Thyroid gland (tissue), 4 donors: ENCODE data around the gene MEAF6. TPM values are rescaled to one million over a fixed set of nuclear protein-coding genes. Genes with fewer than 3 reads are reported as not detected.

ENCODE experiments used
- DNase-seq, 2 donors: peaks; one replicate each; pipeline ENCODE4 v3.0.0-alpha.2; 2019
- H3K27ac ChIP-seq, 3 donors: fragments of 200-600 bp; sonication (generic); 1 replicate in 2 of 3; 2 replicates in 1 of 3; pipeline ENCODE4 v1.5.1; 2016 to 2019; ENCODE audit warnings: mild to moderate bottlenecking in 1 of 3, moderate library complexity in 1 of 3
- H3K27me3 ChIP-seq: fragments of 200-600 bp; sonication (generic); one replicate; pipeline ENCODE4 v1.5.1; 2019
- H3K36me3 ChIP-seq, 2 donors: fragments of 200-600 bp; sonication (generic); one replicate each; pipeline ENCODE4 v1.5.1; 2016 to 2019
- H3K4me1 ChIP-seq, 2 donors: fragments of 200-600 bp; sonication (generic); one replicate each; pipeline ENCODE4 v1.5.1; 2017 to 2019
- H3K4me3 ChIP-seq, 3 donors: fragments of 200-600 bp; sonication (generic); replicated peaks in 1 of 3; 1 replicate in 2 of 3; 2 replicates in 1 of 3; pipeline ENCODE4 v1.5.1; 2016; ENCODE audit warnings: mild to moderate bottlenecking in 1 of 3
- H3K9me3 ChIP-seq: fragments of 200-600 bp; sonication (generic); one replicate; pipeline ENCODE4 v1.5.1; 2017
- POLR2A ChIP-seq, 2 donors: fragments of 450-650 bp; IDR thresholded peaks; one replicate each; pipeline ENCODE4 v1.6.1; 2017; ENCODE audit warnings: antibody characterized with exemption in 2 of 2, mild to moderate bottlenecking in 2 of 2, moderate library complexity in 1 of 2
- WGBS, 2 donors: methylation state at CpG; one replicate each; pipeline ENCODE4 v1.1.5; 2017; 5-methylcytosine and 5-hydroxymethylcytosine counted together
- intact Hi-C: fragments of 100-400 bp; cut with DNase I; formaldehyde crosslinking; loops from one replicate; pipeline ENCODE4 v1.15.1; 2023
- microRNA-seq: library from miRNA; unstranded; fragments of <30 nt; microRNA quantifications from one replicate; pipeline ENCODE4, GENCODE V29; 2016
- small RNA-seq: library from RNA; depleted of rRNA; stranded (forward); fragments of <200 nt; gene quantifications from one replicate; pipeline ENCODE3, GENCODE V24; 2016
- total RNA-seq, 4 donors: library from RNA; depleted of rRNA; stranded (reverse); fragments of >200 nt; gene quantifications; one replicate each; pipeline ENCODE4 v1.2.3, GENCODE V29; 2016
- TF ChIP-seq, protein P1 (sequence below), 6 experiments: fragments of 200-600 bp in 3 of 6; fragments of 450-650 bp in 3 of 6; sonication (generic) in 3 of 6; IDR thresholded peaks; one replicate each; pipeline ENCODE4 v1.5.1; 2016 to 2019; ENCODE audit warnings: antibody characterized with exemption in 6 of 6, mild to moderate bottlenecking in 2 of 6, inconsistent platforms in 1 of 6, moderate library complexity in 1 of 6

Gene MEAF6
- total RNA-seq, 4 donors from 2014 or later: 78.9 to 109 (median 92.7) TPM

DNA sequence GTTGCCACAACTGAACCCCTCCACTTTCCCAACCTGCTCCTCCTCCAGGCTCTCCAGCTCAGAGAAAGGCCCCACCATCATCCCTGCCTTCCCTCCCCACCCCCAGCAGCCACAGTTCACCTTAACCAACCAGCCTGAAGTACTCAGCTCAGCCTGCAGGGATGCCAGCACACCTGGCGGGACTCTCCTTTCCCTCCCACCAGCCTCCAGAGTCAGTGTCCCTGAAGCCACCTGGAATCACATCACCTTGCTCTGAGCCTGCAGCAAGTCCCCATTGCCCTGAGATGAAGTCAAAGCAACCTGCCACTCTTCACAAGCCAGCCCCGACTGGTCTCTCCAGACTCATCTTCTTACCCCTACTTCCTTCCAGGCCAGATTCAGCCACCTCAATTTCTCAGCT is 66.4 kb downstream of the MEAF6 start:
- no peaks in the 10 kb centered on the region for H3K27me3 ChIP-seq
- intact Hi-C loops: no loop called here
- no peaks in the 10 kb centered on the region for H3K36me3 ChIP-seq
- no peaks in the 10 kb centered on the region for H3K4me1 ChIP-seq
- no peak overlapping the region for H3K4me3 ChIP-seq
- TF ChIP-seq POLR2A (IDR thresholded peaks at IDR 0.05): no peak
- TF ChIP-seq, protein P1, sequence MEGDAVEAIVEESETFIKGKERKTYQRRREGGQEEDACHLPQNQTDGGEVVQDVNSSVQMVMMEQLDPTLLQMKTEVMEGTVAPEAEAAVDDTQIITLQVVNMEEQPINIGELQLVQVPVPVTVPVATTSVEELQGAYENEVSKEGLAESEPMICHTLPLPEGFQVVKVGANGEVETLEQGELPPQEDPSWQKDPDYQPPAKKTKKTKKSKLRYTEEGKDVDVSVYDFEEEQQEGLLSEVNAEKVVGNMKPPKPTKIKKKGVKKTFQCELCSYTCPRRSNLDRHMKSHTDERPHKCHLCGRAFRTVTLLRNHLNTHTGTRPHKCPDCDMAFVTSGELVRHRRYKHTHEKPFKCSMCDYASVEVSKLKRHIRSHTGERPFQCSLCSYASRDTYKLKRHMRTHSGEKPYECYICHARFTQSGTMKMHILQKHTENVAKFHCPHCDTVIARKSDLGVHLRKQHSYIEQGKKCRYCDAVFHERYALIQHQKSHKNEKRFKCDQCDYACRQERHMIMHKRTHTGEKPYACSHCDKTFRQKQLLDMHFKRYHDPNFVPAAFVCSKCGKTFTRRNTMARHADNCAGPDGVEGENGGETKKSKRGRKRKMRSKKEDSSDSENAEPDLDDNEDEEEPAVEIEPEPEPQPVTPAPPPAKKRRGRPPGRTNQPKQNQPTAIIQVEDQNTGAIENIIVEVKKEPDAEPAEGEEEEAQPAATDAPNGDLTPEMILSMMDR (IDR thresholded peaks at IDR 0.05): no peak
- DNase-seq: no peak
- no peak overlapping the region for H3K27ac ChIP-seq
- no peaks in the 10 kb centered on the region for H3K9me3 ChIP-seq
- 17 to 35% methylated on average over 2 of the region's 2 CpGs for WGBS, 2 donors

DNA sequence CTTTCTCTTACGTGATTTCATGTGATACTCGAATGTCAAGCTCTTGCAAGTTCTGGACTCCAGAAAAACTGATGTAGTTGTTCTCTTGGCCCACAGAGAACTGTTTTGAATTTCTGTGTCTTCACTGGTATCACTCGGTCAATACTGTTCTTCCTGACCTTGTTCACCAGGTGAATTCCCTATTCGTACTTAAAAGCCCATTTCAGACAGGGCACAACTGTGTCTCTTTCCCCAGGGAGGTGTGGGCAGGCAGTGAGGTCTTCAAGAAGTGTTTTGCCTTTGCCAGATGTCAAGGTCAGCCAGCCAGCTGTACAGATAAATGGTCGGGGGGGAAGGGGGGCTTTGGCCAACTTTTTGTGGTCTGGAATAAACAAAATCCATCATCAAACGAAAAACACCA is 67.7 kb downstream of the MEAF6 start:
- Histone ChIP-seq H3K36me3 (no peaks in the 10 kb centered on the region), H3K9me3 (no peaks in the 10 kb centered on the region), H3K27me3 (no peaks in the 10 kb centered on the region), H3K27ac (no peak overlapping the region), H3K4me1 (no peaks in the 10 kb centered on the region), H3K4me3 (no peak overlapping the region)
- DNase-seq: no peak
- intact Hi-C loops: no loop called here
- no peak for TF ChIP-seq POLR2A (IDR thresholded peaks at IDR 0.05)
- TF ChIP-seq, protein P1 (IDR thresholded peaks at IDR 0.05): no peak
- 57 to 60% methylated on average over 6 of the region's 6 CpGs for WGBS, 2 donors

DNA sequence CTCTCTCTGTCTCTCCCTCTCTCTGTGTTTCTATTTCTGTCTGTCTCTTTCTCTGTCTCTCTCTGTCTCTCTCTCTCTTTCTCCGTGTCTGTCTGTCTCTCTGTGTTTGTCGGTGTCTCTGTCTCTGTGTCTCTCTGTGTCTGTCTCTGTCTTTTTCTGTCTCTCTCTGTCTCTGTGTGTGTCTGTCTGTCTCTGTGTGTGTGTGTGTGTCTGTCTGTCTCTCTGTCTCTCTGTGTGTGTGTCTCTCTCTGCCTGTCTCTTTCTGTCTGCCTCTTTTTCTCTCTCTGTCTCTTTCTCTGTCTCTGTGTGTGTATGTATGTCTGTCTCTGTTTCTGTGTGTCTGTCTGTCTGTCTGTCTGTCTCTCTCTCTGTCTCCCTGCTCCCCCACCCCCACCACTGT is 71.9 kb downstream of the MEAF6 start:
- H3K4me1 ChIP-seq: no peaks in the 10 kb centered on the region
- DNase-seq: no peak
- TF ChIP-seq, protein P1 (IDR thresholded peaks at IDR 0.05): no peak
- TF ChIP-seq POLR2A (IDR thresholded peaks at IDR 0.05): no peak
- no peak overlapping the region for H3K4me3 ChIP-seq
- intact Hi-C loops: no loop called here
- no peaks in the 10 kb centered on the region for H3K27me3 ChIP-seq
- H3K36me3 ChIP-seq: no peaks in the 10 kb centered on the region
- no peak overlapping the region for H3K27ac ChIP-seq
- no peaks in the 10 kb centered on the region for H3K9me3 ChIP-seq
- 76 to 79% methylated on average over 2 of the region's 2 CpGs for WGBS, 2 donors

Small RNAs within 50 kb of the gene (microRNA-seq; reads per million reads assigned to microRNA genes)
- not detected for gene MIR5581
- gene MIR6732: not detected

Small RNAs within 50 kb of the gene (small RNA-seq; reads per million reads assigned to genes)
- gene AL034379.1 (not detected), gene MIR5581 (not detected)

Other genes starting within 250 kb of the MEAF6 start
- gene ZC3H12A, start 40.2 kb downstream of the MEAF6 start, total RNA-seq: 1 to 10 TPM; 4.1 to 7.1 (median 5.1) TPM
- gene SNIP1, start 39.5 kb upstream of the MEAF6 start, total RNA-seq: 10 to 100 TPM in 3 of 4 donors, 1 to 10 TPM in 1; 8.1 to 16.7 (median 13.0) TPM
- gene DNALI1, start 42.2 kb upstream of the MEAF6 start, total RNA-seq: 10 to 100 TPM; 25.5 to 36.3 (median 26.0) TPM
- 10 to 100 TPM; 27.1 to 53.8 (median 33.3) TPM for gene GNL2, start 81.2 kb upstream of the MEAF6 start, total RNA-seq
- under 1 TPM in 1 of 4 donors, not detected in 3; 0.44 TPM for gene RSPO1, start 120.1 kb upstream of the MEAF6 start, total RNA-seq
- 1 to 10 TPM in 2 of 4 donors, under 1 TPM in 2; 0.33 to 1.2 (median 0.81) TPM for gene CDCA8, start 177.8 kb upstream of the MEAF6 start, total RNA-seq